ENCODE measurements around the gene SESN3.
"Not testable (repeated sequence)": the region's sequence is repeated elsewhere in the genome, so short reads cannot be mapped to it uniquely, and the experiment has no call there.

The SESN3 gene

DNA sequence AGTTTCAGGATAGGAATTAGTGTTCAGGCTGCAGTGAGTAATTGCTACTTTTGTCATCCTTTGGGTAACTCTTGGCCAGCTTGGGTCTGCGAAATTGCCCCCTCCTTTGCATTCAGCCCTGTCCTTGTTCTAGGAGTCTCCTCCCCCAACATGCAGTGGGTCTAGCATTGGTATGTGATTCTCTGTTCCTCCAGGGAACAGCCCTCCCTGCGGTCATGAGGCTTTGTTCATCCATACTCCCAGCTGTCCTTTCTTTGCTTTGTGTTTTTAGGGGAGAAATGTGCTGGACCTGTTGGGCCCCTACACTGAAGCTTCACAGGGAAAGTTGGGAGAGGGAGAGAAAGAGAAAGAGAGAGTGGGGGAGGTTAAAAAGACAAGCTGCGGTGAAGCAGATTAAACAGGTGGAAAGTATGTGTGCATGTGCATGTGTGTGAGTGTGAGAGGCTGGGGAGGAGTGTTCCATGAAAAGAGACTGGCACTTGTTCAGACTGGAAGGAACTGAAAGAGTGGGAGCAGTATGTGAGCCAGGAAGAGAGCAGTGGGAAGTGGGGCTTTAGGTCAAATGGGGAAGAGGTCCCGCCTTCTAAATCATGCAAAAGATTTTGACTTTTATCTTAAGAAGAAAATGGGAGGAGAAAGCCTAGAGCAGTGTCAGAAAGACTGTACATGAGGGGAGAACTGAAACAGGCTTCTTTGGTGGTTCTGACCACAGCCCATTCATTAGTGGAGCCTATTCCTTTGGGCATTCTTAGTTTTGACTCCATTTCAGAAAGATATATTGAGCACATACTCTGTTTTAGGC, 17.9 kb upstream of the SESN3 start:
- DNase-seq (ENCODE audit: low spot score) = no peak

DNA sequence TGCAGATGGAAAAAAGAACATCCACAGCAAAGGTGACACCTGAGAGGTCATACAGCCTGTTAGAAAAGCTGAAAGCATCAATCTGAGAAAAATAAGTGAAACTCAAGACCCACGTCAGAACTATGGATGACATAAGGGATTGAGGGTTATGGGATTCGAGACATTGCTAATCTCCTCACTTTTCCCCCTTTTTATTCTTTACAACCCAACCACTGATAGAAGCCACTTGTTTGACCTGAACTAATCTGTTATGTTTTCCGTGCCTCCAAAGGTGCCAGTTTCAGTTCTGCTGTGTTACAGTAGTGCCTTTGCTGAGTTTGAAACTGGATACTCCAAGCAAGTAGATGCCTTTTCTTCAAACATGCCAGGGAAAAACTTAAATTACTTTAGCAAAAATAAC, 16.9 kb upstream of the SESN3 start:
- DNase-seq (ENCODE audit: low spot score) = no peak

DNA sequence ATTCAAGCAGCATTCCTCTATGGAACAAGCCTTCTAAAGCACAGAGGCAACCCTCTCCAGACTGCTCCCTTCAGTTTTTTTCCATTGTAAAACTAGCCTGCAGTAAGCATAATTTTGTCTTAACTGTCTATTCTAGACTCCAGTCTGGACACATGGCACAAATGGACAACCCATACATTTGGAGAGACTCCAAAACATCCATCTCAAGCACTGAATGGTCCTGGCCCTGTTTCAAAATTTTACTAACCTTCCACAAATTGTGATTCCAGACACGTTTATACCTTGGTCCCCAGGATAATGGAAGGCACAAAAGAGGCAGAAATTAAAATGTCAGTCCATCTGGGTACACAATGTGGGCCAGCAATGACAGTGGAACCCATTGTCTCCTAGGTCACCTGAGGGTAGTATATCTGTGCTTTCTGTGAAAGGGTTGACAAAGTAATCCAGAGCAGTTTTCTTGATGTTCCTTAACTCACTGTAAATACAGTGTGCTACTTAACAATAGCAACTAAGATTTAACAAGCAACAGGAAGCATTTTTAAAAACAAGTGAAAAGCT, 16.2 kb upstream of the SESN3 start:
- DNase-seq (ENCODE audit: low spot score) = no peak

DNA sequence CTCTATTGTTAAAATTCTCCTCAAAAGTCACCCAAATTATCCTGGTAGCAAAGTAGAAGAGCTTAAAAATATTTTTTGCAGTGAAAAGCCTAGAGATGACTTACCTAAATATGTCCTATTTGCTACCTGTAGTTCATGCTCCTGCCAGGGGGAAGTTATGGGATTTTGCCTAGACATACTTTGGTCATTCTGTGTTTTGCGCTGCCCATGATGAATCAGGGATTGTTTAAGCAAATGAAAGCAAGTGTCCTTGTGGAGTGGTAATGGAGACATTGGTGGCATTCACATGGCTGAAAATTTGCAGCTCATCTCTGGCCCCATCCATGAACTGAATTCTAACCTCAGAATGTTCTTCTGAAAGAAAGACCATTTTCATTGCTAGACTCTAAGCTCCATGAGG, 14.6 kb upstream of the SESN3 start:
- DNase-seq (ENCODE audit: low spot score) = no peak

DNA sequence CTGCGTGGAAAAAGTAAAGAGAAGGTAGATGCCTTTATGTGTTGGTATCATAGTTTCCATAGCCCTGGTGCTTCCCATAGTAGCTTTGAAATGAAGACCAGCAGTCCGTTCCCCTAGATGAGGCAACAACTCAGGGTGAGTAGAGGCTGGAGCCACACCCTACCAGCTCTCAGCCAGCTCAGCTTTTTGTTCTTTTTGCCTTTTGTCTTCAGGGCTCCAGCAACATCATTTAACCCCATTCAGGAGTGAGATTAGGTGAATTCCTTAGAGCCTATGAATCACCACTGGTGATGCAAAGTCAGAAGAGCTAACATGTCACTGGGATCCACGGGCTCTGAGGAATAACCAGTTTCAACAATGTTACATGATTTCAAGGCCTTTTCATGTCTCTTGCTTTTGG, 14.0 kb upstream of the SESN3 start:
- DNase-seq (ENCODE audit: low spot score) = no peak

DNA sequence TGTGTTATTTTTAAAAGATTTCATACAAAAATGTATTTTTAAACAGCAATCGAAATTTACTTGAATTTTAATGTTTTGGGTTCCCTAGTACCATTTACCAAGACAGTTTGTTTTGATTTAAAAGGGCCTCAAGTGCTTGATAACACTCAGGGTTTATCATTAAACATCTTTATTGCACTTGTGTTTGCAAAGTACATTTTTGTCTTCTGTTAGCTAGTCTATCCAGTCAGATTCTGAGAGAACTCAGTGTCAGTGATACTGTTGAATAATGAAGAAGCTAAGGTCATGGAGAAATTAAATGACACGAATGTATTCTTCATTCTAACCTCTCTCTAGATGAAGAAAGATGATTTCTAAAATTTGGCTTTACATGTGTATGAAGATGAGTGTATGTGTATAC, 12.7 kb upstream of the SESN3 start:
- DNase-seq (ENCODE audit: low spot score) = peak; percentile 28

DNA sequence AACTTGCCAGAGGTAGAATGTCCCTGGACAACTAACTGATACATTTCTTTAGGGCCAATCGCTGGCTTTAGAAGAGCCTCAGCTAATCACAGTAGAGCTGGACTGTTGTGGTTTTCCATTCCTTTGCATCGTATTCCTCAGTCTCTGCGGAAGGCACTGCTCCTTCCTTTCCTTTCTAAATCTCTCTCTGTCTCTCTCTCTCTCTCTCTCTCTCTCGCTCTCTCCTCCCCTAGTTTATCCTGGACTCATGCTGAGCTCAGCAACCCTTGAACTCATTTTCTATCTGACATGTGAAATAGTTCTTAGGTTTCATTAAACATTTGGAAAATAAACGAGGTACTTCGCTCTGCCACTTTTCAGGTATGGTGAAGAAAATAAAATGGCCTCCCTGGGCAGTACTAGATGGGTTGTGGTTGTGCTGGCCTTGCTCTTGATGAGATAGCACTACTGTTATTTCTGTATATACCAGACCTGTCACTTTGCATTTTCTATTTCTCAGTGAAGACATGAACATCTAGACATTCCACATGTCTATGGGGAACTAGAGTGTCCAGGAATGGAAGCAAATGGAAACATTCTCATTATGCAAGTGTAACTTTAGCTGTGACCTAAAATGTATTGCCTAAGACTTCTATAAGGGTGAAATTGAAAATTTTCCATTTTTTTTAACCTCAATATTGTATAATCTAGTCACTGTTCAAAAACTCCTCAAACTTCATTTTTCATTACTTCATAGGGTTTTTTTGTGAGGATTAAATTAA, 12.0 kb upstream of the SESN3 start:
- DNase-seq (ENCODE audit: low spot score) = no peak

DNA sequence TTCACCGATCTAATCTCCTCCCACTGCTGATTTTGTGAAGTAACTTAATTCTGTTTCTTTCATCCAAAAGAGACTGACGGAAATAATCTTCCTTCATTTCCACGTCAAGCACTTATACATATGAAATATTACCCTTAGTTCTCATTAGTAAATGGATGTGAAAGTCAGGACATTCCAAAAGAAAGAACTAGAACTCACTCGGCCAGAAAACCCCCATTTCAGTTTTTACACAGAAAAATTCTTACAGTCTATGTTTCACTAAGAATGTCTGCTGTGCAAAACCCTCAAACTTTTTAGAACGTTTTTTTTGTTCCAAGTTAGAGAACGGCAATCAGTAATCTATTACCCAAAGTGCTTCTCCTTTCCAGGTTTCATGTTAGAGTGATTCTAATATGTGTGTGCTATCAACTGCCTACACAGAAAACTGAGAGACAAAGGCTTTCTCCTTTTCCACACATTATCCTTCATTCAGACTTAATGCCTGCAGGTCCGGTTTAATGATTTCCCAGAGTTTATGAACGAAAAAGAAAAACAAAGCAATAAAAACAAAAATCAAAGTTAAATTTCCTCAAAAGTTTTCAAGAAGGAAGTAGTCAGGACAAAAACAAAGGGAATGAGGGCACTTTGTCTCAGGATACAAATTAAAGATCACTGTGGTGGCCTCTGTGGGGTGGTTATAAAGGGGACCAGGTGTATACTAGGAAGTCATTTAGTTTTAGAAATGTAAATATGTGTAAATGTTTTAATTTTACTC, 11.3 kb upstream of the SESN3 start:
- DNase-seq (ENCODE audit: low spot score) = peak; percentile 22

DNA sequence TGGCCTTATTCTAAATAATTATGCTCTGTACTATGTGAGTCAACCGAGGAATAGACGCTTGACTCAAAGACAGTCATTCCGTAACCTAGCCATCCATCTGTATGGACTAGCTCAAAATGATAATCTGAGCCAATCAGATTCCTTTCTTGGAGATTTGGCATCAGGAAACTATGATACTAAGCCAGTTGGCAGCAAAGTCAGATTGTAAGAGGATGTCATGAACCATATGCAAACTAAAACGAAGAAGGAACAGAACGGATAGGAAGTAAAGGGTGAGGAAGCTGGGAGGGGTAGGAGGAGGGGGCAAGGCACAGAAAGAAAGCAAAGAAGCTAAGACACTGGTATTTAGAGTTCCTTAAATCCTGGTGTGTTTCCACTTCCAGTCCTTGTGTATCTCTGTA, 10.7 kb upstream of the SESN3 start:
- DNase-seq (ENCODE audit: low spot score) = no peak

DNA sequence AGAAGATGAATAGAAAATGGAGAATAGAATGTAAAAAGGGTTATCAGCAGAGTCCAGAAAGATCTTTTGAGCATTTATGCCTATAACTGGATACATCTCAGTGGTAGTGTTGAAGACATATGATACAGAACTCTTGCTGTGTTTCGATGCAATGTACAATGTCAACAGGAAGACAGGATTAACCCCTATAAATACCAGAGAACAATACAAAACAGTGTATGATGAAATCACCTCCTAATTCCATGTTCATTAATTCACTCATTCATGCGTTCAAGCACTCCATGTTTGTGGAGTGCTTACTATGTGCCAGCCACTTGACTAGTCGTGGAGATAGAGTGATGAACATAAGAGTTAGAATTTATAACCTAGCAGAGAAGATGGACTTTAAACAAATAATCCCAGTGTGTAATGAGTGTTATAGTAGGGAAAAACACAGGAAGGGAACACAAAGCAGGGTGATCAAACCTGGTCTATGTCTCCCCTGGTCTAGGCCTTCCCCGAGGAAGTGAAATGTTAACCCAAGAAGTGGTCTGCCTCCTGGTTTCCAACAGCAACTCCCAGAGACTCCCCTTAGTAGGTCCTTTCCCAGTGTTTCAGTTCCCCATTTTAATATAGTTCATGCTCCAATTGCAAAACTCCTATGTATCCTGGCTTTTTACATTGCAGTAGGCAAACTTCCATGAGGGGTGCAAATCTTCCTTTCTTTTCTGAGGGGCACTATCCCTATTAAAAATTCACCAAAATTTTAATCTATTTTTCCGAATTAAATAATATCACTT, 9.1 kb upstream of the SESN3 start:
- no peak for DNase-seq (ENCODE audit: low spot score)

DNA sequence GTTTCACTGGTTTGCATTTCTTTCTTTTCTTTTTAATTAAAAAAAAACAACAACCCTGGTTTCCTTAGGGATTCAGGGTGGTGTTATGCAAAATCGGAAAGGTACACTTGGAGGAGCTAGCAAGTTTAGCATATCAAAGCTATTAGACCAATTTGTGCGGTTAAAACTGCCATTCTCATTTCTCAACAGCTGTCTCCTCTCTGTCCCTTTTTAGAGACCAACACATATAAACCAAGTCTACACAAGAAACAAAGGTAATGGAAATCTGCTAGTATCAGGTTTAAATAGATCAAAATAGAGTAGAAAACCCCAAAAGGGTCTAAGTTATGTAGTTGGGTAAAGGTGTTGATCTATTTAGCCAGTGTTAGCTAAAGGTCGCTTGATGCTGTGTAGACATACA, 1.7 kb upstream of the SESN3 start:
- DNase-seq (ENCODE audit: low spot score) = no peak

DNA sequence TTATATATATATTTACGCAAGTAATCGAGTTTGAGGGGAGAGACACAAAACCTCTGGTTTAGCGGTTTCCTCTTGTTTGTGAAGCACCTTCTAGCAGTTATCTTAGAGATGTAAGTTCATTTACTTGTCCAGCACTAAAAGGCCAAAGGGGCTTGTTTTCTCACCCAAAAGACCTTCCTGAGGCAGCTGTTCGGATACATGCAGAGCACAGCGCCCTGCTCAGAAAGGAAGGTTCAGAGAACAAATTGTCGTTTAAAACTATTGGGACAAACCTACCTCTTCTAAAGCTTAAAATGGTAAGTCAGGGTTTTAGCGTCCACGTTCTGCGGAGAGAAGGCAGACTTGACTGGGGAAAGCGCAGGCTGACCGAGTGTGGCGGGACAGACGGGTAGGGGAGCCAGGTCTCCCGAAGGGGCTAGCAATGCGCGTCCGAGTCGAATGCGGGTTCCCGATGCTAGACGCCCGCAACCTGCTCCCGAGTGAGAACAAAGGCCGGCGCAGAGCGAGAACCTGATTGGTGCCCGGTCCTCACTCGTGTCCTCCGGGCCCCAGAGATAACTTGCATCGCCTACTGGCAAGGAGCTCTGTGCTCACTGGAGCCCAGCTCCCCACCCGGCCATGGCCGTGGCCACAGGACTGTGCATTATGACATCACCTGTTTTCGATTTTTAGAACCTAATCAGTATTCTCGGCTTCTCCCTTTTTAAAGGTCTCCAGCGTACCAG, 1.0 kb upstream of the SESN3 start:
- DNase-seq (ENCODE audit: low spot score) = no peak

DNA sequence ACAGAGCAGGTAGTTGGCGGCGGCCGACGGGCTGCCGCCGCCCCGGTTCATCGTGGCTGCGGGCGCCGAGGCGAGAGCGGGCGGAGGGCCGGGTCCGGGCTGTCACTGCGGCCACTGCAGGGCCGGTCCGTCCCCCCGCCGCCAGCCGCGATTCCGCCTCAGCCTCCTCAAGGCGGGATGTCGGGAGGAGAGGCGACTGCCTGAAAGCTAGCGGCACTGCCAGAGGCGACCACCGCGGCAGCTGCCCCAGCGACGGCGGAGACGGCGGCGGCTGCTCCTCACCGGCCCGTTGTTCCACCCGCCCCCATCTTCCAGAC, 234 bp downstream of the SESN3 start:
- no peak for DNase-seq (ENCODE audit: low spot score)

DNA sequence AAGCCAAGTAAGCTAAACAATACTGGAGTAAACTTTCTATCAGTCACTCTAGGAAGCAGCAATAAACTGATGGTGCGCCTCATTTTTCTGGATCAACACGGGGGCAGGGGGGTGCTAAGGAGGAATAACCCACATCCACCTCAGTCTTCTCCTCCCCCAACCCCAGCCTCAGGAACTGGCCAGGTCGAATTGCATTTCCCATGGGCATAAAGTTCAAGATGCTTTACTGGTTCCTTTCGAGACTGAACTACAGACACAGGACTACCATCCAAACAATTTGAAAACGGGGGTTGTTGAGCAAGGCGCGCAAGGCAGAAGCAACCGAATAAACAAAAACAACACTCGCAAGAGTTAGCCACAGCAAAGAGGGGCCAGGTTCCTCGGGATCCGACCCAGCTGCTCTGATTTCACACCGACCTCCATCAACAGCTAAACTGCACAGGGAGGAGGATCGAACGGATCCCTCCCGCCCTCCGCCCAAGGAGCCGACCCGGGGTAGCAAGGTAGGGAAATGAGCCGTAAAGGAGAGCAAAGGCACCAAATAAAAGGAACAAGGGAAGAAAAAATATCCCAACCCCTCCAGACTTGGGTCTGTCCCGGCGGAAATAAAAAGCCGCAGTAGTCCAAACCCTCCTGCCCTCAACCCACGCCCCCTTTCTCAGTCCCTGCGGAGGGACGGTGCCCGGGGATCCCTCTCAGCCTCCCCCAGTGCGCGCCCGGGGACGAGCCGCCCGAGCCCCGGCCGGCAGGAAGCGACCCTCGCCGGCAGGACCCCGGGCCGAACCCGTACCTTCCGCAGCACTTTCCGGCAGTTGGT, 801 bp downstream of the SESN3 start:
- no peak for DNase-seq (ENCODE audit: low spot score)

DNA sequence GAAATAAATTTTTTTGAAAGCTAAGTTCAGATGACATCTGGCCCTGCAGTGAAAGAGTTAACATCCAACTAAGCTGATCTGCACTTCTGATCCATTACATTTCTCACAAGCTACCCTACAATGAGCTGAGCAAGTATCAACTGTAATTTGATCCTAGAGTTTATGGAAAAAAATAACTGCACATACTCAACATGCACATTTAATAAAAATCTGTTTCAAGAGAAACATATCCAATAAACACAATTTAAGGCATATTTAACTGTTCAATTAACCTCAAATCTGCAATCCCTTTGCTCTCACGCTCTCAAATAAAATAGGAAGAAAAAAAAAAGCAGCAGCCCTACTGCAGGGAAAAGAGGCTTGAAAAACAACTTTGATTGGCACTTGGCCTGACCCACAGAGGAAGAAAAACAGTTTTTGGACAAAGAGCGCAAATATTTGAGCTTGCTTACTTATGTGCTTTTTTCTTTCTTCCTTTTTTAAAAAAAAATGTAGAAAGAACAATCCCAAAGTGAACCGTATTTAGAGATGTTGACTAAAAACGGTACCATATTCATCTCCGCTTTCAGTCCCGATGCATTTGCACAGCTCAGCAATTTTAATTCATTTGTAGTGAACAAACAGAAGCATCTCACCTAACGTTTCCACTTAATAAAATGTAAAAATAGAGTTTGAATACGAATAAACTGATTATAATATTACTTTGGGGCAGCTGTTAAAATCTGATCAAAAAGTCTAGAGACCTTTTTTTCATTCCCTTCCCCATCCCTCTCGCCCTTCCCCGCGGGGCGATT, 1.6 kb downstream of the SESN3 start:
- no peak for DNase-seq (ENCODE audit: low spot score)

DNA sequence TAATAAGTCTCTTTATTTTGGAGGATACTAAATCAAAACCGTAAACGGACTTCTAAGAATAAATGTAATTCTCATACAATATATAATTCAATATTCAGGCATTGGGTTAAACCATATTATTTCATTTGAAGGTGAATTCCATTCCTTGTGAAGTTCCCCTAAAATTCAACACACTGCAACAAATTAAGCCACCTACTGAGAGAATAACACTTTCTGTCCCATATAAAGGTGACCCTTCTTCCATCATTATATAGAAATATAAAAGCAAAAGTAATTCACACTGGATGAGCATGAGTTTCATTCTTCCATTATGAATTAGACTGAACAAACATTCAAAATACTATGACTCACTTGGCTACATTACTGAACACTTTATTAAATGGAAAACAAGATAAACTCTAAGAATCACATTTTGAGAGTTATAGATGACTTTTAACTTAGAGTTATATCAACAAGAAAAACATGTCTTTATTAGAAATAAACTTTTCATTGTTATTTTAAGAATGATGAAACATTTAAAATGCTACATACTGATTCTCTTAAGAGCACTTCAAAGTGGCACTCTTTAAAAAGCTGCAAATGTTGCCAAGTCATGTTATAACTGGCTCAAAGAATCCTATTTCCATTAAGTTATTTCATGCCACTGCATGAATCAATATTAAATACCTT, 2.8 kb downstream of the SESN3 start:
- no peak for DNase-seq (ENCODE audit: low spot score)

DNA sequence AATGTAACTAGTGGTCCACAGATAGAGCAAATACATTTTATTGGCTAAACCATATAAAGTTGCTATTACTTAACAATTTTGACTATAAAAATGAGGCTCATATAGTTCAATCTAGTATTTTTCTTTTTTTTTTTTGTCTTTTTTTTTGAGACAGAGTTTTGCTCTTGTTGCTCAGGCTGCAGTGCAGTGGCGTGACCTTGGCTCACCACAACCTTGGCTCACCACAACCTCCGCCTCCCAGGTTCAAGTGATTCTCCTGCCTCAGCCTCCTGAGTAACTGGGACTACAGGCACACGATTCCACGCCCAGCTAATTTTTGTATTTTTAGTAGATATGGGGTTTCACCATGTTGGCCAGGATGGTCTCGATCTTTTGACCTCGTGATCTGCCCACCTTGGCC, 3.9 kb downstream of the SESN3 start:
- not testable (repeated sequence) for DNase-seq (ENCODE audit: low spot score)

DNA sequence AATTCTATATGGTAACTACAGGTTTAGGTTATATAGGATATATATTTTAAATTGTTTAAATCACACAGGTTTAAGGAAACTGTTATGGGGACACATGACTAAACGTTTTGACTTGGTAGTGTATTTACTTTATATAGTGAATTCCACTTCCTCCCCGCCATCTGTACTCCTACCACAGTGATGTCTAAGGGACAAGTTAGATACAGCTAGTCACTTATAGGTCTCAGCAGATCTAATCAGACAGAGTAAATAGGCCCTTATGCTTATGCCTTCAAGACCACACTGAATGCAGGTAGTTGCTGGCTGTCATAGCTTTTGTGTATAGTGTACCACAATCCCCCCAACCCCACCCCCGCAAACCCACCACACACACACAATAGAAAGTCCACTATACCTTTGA, 8.2 kb downstream of the SESN3 start:
- no peak for DNase-seq (ENCODE audit: low spot score)

DNA sequence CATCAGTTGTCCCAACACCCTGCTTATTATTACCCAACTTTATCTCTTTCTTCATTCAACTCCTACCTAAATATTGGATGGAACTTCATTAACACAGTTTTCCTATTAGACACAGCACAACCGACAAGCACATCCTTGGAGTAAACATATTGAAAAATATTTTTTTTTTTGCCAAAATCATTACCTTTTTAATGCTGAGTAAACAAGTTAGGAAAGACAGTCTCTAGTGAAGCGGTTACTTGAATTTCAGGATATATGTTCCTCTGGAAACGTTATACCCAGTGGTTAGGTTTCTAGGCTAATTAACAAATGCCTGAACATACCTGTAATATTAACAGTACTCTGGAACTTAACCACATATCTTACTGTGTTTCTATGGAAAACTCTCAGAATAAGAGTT, 11.4 kb downstream of the SESN3 start:
- no peak for DNase-seq (ENCODE audit: low spot score)

All from LoVo (cell line).